ACC112 (cell line): ENCODE data around the gene FOSL2.
A peak's percentile ranks its signal among the peaks of the same experiment; 100 is the strongest.

Source experiments
- H2AFZ ChIP-seq: fragments of 200-600 bp; sonication (generic); one replicate; pipeline ENCODE4 v1.6.0; 2017; ENCODE audit warnings: antibody characterized with exemption, low read length; ENCODE audit not compliant: unreplicated experiment
- H3K27ac ChIP-seq: fragments of 200-600 bp; sonication (generic); 2 replicates; pipeline ENCODE4 v1.5.1; 2014; ENCODE audit warnings: low read depth, mild to moderate bottlenecking, antibody characterized with exemption, low read length, moderate library complexity
- H3K27me3 ChIP-seq: fragments of 200-600 bp; sonication (generic); 2 replicates; pipeline ENCODE4 v1.6.1; 2014; ENCODE audit warnings: mild to moderate bottlenecking, antibody characterized with exemption, low read length, moderate library complexity, mixed read lengths; ENCODE audit not compliant: insufficient read depth
- H3K36me3 ChIP-seq: fragments of 200-600 bp; sonication (generic); 2 replicates; pipeline ENCODE4 v1.6.1; 2016; ENCODE audit warnings: mild to moderate bottlenecking, antibody characterized with exemption, low read length, moderate library complexity, mixed read lengths; ENCODE audit not compliant: insufficient read depth
- H3K4me1 ChIP-seq: fragments of 200-600 bp; sonication (generic); one replicate; pipeline ENCODE4 v1.6.1; 2016; ENCODE audit warnings: low read length, mixed read lengths; ENCODE audit not compliant: insufficient read depth, unreplicated experiment, control insufficient read depth
- H3K4me3 ChIP-seq: fragments of 200-600 bp; sonication (generic); 2 replicates; pipeline ENCODE4 v1.5.1; 2014; ENCODE audit warnings: mild to moderate bottlenecking, low read depth, low read length
- H3K79me2 ChIP-seq: fragments of 200-600 bp; sonication (generic); one replicate; pipeline ENCODE4 v1.6.0; 2016; ENCODE audit warnings: low read length; ENCODE audit not compliant: control insufficient read depth, unreplicated experiment, insufficient read depth

The FOSL2 gene

GRCh38 chr2:28357948-28358667, 34.5 kb upstream of the FOSL2 start:
- no peak overlapping the region for H3K4me3 ChIP-seq
- no peaks in the 10 kb centered on the region for H3K27me3 ChIP-seq
- no peak overlapping the region for H3K27ac ChIP-seq
- H3K4me1 ChIP-seq: peaks cover 39% of the 10 kb centered on the region
- no peaks in the 10 kb centered on the region for H3K36me3 ChIP-seq
- no peaks in the 10 kb centered on the region for H3K79me2 ChIP-seq
- no peak overlapping the region for H2AFZ ChIP-seq

GRCh38 chr2:28358668-28359201, 33.9 kb upstream of the FOSL2 start:
- peaks cover 39% of the 10 kb centered on the region for H3K4me1 ChIP-seq
- no peak overlapping the region for H3K4me3 ChIP-seq
- no peaks in the 10 kb centered on the region for H3K79me2 ChIP-seq
- H3K36me3 ChIP-seq: no peaks in the 10 kb centered on the region
- H2AFZ ChIP-seq: no peak overlapping the region
- H3K27me3 ChIP-seq: no peaks in the 10 kb centered on the region
- H3K27ac ChIP-seq: no peak overlapping the region

GRCh38 chr2:28359222-28360057, 33.2 kb upstream of the FOSL2 start:
- no peaks in the 10 kb centered on the region for H3K27me3 ChIP-seq
- H3K36me3 ChIP-seq: no peaks in the 10 kb centered on the region
- H3K27ac ChIP-seq: no peak overlapping the region
- no peak overlapping the region for H3K4me3 ChIP-seq
- H3K4me1 ChIP-seq: peaks cover 39% of the 10 kb centered on the region
- H2AFZ ChIP-seq: no peak overlapping the region
- no peaks in the 10 kb centered on the region for H3K79me2 ChIP-seq

GRCh38 chr2:28360058-28360717, 32.5 kb upstream of the FOSL2 start:
- Histone ChIP-seq H3K27me3 (no peaks in the 10 kb centered on the region), H3K27ac (peak overlapping the region; percentile 62), H3K4me3 (no peak overlapping the region), H3K79me2 (no peaks in the 10 kb centered on the region), H2AFZ (peak overlapping the region; percentile 12), H3K4me1 (peaks cover 38% of the 10 kb centered on the region), H3K36me3 (no peaks in the 10 kb centered on the region)

GRCh38 chr2:28360718-28361293, 31.9 kb upstream of the FOSL2 start:
- H2AFZ ChIP-seq: peak overlapping the region; percentile 12
- H3K4me3 ChIP-seq: no peak overlapping the region
- no peaks in the 10 kb centered on the region for H3K79me2 ChIP-seq
- no peaks in the 10 kb centered on the region for H3K36me3 ChIP-seq
- peaks cover 32% of the 10 kb centered on the region for H3K4me1 ChIP-seq
- H3K27ac ChIP-seq: peak overlapping the region; percentile 70
- H3K27me3 ChIP-seq: no peaks in the 10 kb centered on the region

GRCh38 chr2:28361991-28362710, 30.5 kb upstream of the FOSL2 start:
- H3K27me3 ChIP-seq: no peaks in the 10 kb centered on the region
- no peak overlapping the region for H3K4me3 ChIP-seq
- H3K27ac ChIP-seq: peak overlapping the region; percentile 70; the same call in 1 of the 2 replicates
- no peaks in the 10 kb centered on the region for H3K36me3 ChIP-seq
- no peak overlapping the region for H2AFZ ChIP-seq
- peaks cover 27% of the 10 kb centered on the region for H3K4me1 ChIP-seq
- no peaks in the 10 kb centered on the region for H3K79me2 ChIP-seq

GRCh38 chr2:28362991-28363521, 29.6 kb upstream of the FOSL2 start:
- no peaks in the 10 kb centered on the region for H3K27me3 ChIP-seq
- no peak overlapping the region for H2AFZ ChIP-seq
- H3K79me2 ChIP-seq: no peaks in the 10 kb centered on the region
- H3K4me3 ChIP-seq: no peak overlapping the region
- no peaks in the 10 kb centered on the region for H3K36me3 ChIP-seq
- H3K27ac ChIP-seq: no peak overlapping the region
- peaks cover 27% of the 10 kb centered on the region for H3K4me1 ChIP-seq

GRCh38 chr2:28363686-28364280, 28.9 kb upstream of the FOSL2 start:
- Histone ChIP-seq H3K79me2 (no peaks in the 10 kb centered on the region), H3K27ac (no peak overlapping the region), H2AFZ (no peak overlapping the region), H3K4me1 (peaks cover 27% of the 10 kb centered on the region), H3K4me3 (no peak overlapping the region), H3K36me3 (no peaks in the 10 kb centered on the region), H3K27me3 (no peaks in the 10 kb centered on the region)

GRCh38 chr2:28364610-28365009, 28.0 kb upstream of the FOSL2 start:
- no peak overlapping the region for H3K27ac ChIP-seq
- no peak overlapping the region for H3K4me3 ChIP-seq
- H3K27me3 ChIP-seq: no peaks in the 10 kb centered on the region
- H3K36me3 ChIP-seq: no peaks in the 10 kb centered on the region
- H2AFZ ChIP-seq: no peak overlapping the region
- H3K4me1 ChIP-seq: peaks cover 27% of the 10 kb centered on the region
- no peaks in the 10 kb centered on the region for H3K79me2 ChIP-seq
